Heart left ventricle (tissue), 13 donors: ENCODE data around the gene PCGF2.

Experiments used
- CTCF ChIP-seq, 12 donors: fragments of 200-600 bp; sonication (generic) in 4 of 12; IDR thresholded peaks; one replicate each; pipeline versions ENCODE4 v1.5.0 to v1.8.0; 2018 to 2022; ENCODE audit warnings: antibody characterized with exemption in 12 of 12, mild to moderate bottlenecking in 5 of 12
- POLR2A ChIP-seq, 2 donors: fragments of 450-650 bp; IDR thresholded peaks; one replicate each; pipeline ENCODE4 v1.6.1; 2017; ENCODE audit warnings: antibody characterized with exemption in 2 of 2, mild to moderate bottlenecking in 2 of 2, moderate library complexity in 2 of 2
- donor health status: ischemic (EF 13 %, LVEDD 7.1; RV severe dilation, severe dysfunction).
- donor health status: DM: no; HTN: yes; CAD: no.
- donor health status: DM: no; HTN: no; CAD: no.
- donor health status: ischemic (EF 25% LVEDD 6.9; RV normal size, moderate dysfunction).
- donor health status: ischemic (EF 25% LVEDD 5.7; RV mildly dilated, moderate dysfunction).
- donor health status: ischemic (EF 35%, LVEDD 5.7; RV mildly dilated, moderate dysfunction).
- donor health status: nonischemic (EF 11% LVEDD 7.7; RV severe dilation, severe dysfunction).
- donor health status: DM: yes; HTN: yes; CAD: no.
- donor health status: PGD.
- donor health status: ischemic (EF 29% LVEDD 5.4; RV normal size, mild dysfunction).
- donor health status: nonischemic (EF 23%, LVEDD 6.1; RV moderate dilation, normal function).

- no peak for TF ChIP-seq POLR2A (IDR thresholded peaks at IDR 0.05)
- peak; percentile 76 to 95 (median 82) for TF ChIP-seq CTCF (IDR thresholded peaks at IDR 0.05)
Measured at GRCh38 chr17:38735161-38735997, 12.8 kb downstream of the PCGF2 start.
